ENCODE data around the gene ZFP64. TPM values are rescaled to one million over a fixed set of nuclear protein-coding genes. Genes with fewer than 3 reads are reported as not detected.

ZFP64 gene
- total RNA-seq, 1 experiment from 2014 or later, result 25.6 TPM

- H3K4me3 Mint-ChIP-seq (ENCODE audit: unreplicated experiment), result no peak overlapping the region
- H3K36me3 ChIP-seq (ENCODE audit: control insufficient read depth, insufficient read depth, low read length), result 0 out of 2 replicates have a peak, but pooled peaks cover 3% of the 10 kb centered on the region
- CTCF ChIA-PET, result interaction anchor here (1.4 kb wide), 1 partner anchor 39 kb away, joined by 3 read pairs; no protein-coding TSS in a partner anchor
- no peaks in the 10 kb centered on the region for H3K27me3 ChIP-seq (replicated peaks; ENCODE audit: control insufficient read depth, insufficient read depth, low read length)
- no peak overlapping the region for H3K4me3 ChIP-seq (ENCODE audit: low read depth, low read length)
- no peaks in the 10 kb centered on the region for H3K9me3 Mint-ChIP-seq (ENCODE audit: unreplicated experiment)
- no peaks in the 10 kb centered on the region; the same call in 1 of the 2 replicates for H3K9me3 ChIP-seq
- H3K27me3 Mint-ChIP-seq (ENCODE audit: insufficient read depth, unreplicated experiment), result no peaks in the 10 kb centered on the region
- H3K4me1 ChIP-seq, result no peaks in the 10 kb centered on the region
- POLR2A ChIA-PET, result no interaction called here
- no peaks in the 10 kb centered on the region for H3K4me1 Mint-ChIP-seq (ENCODE audit: low read depth, unreplicated experiment)
- peaks cover 14% of the 10 kb centered on the region for H3K36me3 Mint-ChIP-seq (ENCODE audit: insufficient read depth, unreplicated experiment)
- no peak for DNase-seq
- BruUV-seq (replicated peaks), result no TSS peak
- TF ChIP-seq, protein P1, sequence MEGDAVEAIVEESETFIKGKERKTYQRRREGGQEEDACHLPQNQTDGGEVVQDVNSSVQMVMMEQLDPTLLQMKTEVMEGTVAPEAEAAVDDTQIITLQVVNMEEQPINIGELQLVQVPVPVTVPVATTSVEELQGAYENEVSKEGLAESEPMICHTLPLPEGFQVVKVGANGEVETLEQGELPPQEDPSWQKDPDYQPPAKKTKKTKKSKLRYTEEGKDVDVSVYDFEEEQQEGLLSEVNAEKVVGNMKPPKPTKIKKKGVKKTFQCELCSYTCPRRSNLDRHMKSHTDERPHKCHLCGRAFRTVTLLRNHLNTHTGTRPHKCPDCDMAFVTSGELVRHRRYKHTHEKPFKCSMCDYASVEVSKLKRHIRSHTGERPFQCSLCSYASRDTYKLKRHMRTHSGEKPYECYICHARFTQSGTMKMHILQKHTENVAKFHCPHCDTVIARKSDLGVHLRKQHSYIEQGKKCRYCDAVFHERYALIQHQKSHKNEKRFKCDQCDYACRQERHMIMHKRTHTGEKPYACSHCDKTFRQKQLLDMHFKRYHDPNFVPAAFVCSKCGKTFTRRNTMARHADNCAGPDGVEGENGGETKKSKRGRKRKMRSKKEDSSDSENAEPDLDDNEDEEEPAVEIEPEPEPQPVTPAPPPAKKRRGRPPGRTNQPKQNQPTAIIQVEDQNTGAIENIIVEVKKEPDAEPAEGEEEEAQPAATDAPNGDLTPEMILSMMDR (IDR thresholded peaks at IDR 0.05; ENCODE audit: insufficient read depth in 1 of 2, low read depth in 1 of 2, low read length in 1 of 2, severe bottlenecking in 1 of 2, unreplicated experiment in 1 of 2), result no peak
- intact Hi-C loops (cut with micrococcal nuclease; ENCODE audit: unreplicated experiment), result no loop called here
- no peak overlapping the region for H3K27ac Mint-ChIP-seq (ENCODE audit: unreplicated experiment)
Measured at GRCh38 chr20:52167232-52167840, 24.2 kb downstream of the ZFP64 start.

- CTCF ChIA-PET, result no interaction called here
- Histone ChIP-seq H3K9me3 (no peaks in the 10 kb centered on the region; the same call in 1 of the 2 replicates), H3K4me3 (ENCODE audit: low read depth, low read length) (no peak overlapping the region), H3K4me1 (no peaks in the 10 kb centered on the region), H3K36me3 (ENCODE audit: control insufficient read depth, insufficient read depth, low read length) (0 out of 2 replicates have a peak, but pooled peaks cover 1% of the 10 kb centered on the region), H3K27me3 (replicated peaks; ENCODE audit: control insufficient read depth, insufficient read depth, low read length) (no peaks in the 10 kb centered on the region)
- Mint-ChIP-seq H3K4me1 (ENCODE audit: low read depth, unreplicated experiment) (no peaks in the 10 kb centered on the region), H3K9me3 (ENCODE audit: unreplicated experiment) (no peaks in the 10 kb centered on the region), H3K27ac (ENCODE audit: unreplicated experiment) (no peak overlapping the region), H3K36me3 (ENCODE audit: insufficient read depth, unreplicated experiment) (peaks cover 20% of the 10 kb centered on the region), H3K4me3 (ENCODE audit: unreplicated experiment) (no peak overlapping the region), H3K27me3 (ENCODE audit: insufficient read depth, unreplicated experiment) (no peaks in the 10 kb centered on the region)
- POLR2A ChIA-PET, result interaction anchor here (0.6 to 0.7 kb wide), 2 partner anchors 9 to 203 kb away, joined by 3 to 5 read pairs; no protein-coding TSS in a partner anchor
- TF ChIP-seq, protein P1 (IDR thresholded peaks at IDR 0.05; ENCODE audit: insufficient read depth in 1 of 2, low read depth in 1 of 2, low read length in 1 of 2, severe bottlenecking in 1 of 2, unreplicated experiment in 1 of 2), result no peak
- no peak for DNase-seq
- BruUV-seq (replicated peaks), result no TSS peak
- intact Hi-C loops (cut with micrococcal nuclease; ENCODE audit: unreplicated experiment), result no loop called here
Measured at GRCh38 chr20:52166150-52166549, 25.4 kb downstream of the ZFP64 start.

DNA sequence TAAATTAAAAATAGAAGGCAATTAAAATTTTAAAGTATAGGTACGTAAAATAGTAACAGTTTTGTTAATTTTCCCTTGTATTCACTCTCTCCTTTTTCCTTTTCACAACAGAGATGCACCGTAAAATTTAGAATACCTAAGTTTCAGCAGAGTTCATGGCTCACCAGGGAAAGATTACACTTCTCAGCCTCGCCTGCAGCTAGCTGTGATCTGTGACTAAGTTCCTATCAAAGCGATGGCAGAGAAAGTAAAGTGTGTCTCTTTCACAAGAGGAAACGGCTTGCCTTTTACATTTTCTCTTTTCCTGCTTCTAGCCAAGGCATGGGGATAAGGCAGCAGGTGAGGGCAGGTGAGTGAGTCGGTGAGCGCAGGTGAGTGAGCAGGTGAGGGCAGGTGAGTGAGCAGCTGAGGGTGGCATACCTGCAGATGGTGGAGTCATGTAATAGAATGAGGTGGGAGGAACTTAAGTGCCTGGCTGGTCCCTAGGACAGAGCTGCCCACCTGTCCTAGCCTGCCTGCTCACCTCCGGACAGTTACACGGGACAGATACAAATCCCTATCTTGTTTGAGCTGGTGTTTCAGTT, 30.9 kb downstream of the ZFP64 start:
- no peaks in the 10 kb centered on the region for H3K27me3 Mint-ChIP-seq (ENCODE audit: insufficient read depth, unreplicated experiment)
- TF ChIP-seq, protein P1 (IDR thresholded peaks at IDR 0.05; ENCODE audit: insufficient read depth in 1 of 2, low read depth in 1 of 2, low read length in 1 of 2, severe bottlenecking in 1 of 2, unreplicated experiment in 1 of 2), result no peak
- intact Hi-C loops (cut with micrococcal nuclease; ENCODE audit: unreplicated experiment), result no loop called here
- ChIA-PET POLR2A (interaction anchor here (0.5 to 0.7 kb wide), 2 partner anchors 25 to 83 kb away, joined by 3 to 6 read pairs; no protein-coding TSS in a partner anchor), CTCF (interaction anchor here (0.9 kb wide), 1 partner anchor 31 kb away, joined by 3 read pairs; the partner anchor contains the start of gene ZFP64)
- H3K36me3 Mint-ChIP-seq (ENCODE audit: insufficient read depth, unreplicated experiment), result peaks cover 54% of the 10 kb centered on the region
- Histone ChIP-seq H3K27me3 (replicated peaks; ENCODE audit: control insufficient read depth, insufficient read depth, low read length) (no peaks in the 10 kb centered on the region), H3K4me1 (no peaks in the 10 kb centered on the region), H3K36me3 (ENCODE audit: control insufficient read depth, insufficient read depth, low read length) (peaks cover 8% of the 10 kb centered on the region), H3K9me3 (peaks cover 3% of the 10 kb centered on the region; the same call in 1 of the 2 replicates), H3K4me3 (ENCODE audit: low read depth, low read length) (no peak overlapping the region)
- no peaks in the 10 kb centered on the region for H3K4me1 Mint-ChIP-seq (ENCODE audit: low read depth, unreplicated experiment)
- H3K27ac Mint-ChIP-seq (ENCODE audit: unreplicated experiment), result no peak overlapping the region
- H3K4me3 Mint-ChIP-seq (ENCODE audit: unreplicated experiment), result no peak overlapping the region
- DNase-seq, result no peak
- peaks cover 13% of the 10 kb centered on the region for H3K9me3 Mint-ChIP-seq (ENCODE audit: unreplicated experiment)
- no TSS peak for BruUV-seq (replicated peaks)

Data from Caco-2 (cell line).